Hepatic stellate cell (primary cell): Measurements from ENCODE around the gene NIP7.
"Not testable (repeated sequence)": the region's sequence is repeated elsewhere in the genome, so short reads cannot be mapped to it uniquely, and the experiment has no call there.

ENCODE experiments used
- DNase-seq: peaks from one replicate; pipeline ENCODE4 v3.0.0; 2011; ENCODE audit warnings: low spot score

Gene NIP7

GRCh38 chr16:69339289-69340094 lies at the start of gene NIP7, which contains the start of gene COG8:
TSS of gene NIP7 (plus strand) at chr16:69339772. CDS start at chr16:69339830, 58 bp downstream.
TSS of gene COG8 (minus strand) at chr16:69339564. CDS start at chr16:69339552, 12 bp downstream.
- peak; percentile 95 for DNase-seq

DNA sequence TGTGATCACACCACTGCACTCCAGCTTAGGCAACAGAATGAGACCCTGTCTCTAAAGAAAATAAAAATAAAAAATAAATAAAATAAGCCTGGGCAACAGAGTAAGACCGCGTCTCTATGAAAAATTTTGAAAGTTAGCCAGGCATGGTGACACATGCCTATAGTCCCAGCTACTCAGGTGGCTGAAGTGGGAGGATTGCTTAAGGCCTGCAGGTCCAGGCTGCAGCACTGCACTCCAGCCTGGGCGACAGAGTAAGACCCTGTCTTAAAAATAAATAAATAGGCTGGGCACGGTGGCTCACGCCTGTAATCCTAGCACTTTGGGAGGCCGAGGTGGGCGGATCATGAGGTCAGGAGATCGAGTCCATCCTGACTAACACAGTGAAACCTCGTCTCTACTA lies 47.9 kb upstream of the NIP7 start:
- not testable (repeated sequence) for DNase-seq

DNA sequence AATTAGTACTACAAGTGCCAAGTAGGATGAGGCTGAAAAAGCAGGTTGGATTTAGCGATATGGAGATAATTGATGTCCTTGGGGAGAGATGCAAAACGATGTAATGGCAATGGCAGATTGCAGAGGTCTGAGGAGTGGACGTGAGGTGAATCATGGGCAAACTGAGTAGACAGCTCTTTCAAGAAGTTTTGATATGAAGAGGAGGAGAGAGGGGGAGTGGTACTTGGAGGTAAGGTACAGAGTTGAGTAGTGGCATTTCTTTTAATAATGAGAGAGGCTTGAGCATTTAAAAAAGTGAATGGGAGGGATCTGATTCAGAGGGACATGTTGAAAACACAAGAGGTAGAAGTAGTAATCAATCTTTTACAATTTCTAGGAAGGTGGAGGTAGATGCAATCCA lies 46.2 kb upstream of the NIP7 start:
- no peak for DNase-seq

- DNase-seq: no peak
These were observed 45.5 kb upstream of the NIP7 start for GRCh38 chr16:69294051-69294450.

DNA sequence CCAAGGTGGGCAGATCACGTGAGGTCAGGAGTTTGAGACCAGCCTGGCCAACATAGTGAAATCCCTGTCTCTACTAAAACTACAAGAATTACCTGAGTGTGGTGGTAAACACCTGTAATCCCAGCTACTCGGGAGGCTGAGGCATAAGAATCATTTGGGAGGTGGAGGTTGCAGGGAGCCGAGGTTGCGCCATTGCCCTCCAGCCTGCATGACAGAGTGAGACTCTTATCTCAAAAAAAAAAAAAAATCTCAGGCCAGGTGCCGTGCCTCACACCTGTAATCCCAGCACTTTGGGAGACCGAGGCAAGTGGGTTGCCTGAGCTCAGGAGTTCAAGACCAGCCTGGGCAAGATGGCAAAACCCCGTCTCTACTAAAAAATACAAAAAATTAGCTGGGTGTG lies 42.8 kb upstream of the NIP7 start:
- not testable (repeated sequence) for DNase-seq

DNA sequence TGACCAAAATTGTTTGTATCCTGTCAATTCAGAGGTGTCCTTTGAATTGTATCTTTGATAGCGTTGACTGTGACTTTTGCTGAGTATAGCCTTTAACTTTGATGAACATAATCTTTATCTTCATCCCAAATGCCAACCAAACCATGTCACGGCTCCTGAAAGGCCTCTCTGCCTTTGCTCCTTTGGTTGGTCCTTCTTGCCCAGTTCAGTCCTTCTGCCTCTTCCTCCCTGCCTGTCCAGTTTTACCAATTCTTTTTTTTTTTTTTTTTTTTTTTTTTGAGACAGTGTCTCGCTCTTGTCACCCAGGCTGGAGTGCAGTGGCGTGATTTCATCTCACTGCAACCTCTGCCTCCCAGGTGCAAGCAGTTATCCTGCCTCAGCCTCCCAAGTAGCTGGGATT lies 41.3 kb upstream of the NIP7 start:
- no peak for DNase-seq

GRCh38 chr16:69301187-69301586 lies 38.4 kb upstream of the NIP7 start:
- no peak for DNase-seq

DNA sequence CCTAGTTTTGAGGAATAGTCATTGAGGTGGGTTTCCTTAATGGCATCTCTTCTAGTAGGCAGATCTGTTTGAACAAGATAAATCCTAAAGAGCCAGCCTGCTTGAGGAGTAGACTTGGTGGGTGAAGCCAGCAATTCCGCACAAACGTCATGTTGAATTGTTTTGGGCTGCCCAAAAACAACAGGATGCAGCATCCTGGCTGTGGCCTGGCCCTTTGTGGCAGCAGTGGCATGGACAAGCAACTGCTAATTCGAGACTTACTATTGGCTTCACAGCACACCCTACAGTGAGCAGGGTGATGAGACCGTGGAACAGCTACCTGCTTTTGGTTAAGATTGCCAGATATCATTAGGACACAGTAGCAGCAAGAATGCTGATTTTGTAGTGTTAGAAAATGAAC lies 37.7 kb upstream of the NIP7 start:
- no peak for DNase-seq

- DNase-seq: no peak
These were observed 37.3 kb upstream of the NIP7 start for GRCh38 chr16:69302301-69302700.

GRCh38 chr16:69306031-69306430 lies 33.5 kb upstream of the NIP7 start:
- no peak for DNase-seq

DNA sequence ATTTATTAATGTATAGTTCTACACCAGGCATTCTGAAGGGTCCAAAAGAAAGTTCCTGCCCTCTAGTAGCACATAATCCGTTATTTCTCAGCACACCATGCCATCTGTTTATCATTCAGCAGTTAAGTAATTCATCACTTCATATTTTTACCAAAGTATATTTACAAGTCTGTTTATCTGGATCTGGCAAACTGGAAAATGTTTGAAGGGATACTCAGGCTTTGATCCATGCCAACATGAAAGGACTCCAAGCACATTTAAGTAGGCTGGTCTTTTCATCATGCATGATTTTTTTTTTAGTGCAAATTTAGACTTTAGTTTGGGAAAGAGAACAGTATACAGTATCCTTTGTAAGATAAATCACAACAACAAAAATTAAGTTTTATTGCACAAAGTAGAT lies 32.5 kb upstream of the NIP7 start:
- no peak for DNase-seq

- DNase-seq: no peak
These were observed 31.7 kb upstream of the NIP7 start for GRCh38 chr16:69307856-69308255.

DNA sequence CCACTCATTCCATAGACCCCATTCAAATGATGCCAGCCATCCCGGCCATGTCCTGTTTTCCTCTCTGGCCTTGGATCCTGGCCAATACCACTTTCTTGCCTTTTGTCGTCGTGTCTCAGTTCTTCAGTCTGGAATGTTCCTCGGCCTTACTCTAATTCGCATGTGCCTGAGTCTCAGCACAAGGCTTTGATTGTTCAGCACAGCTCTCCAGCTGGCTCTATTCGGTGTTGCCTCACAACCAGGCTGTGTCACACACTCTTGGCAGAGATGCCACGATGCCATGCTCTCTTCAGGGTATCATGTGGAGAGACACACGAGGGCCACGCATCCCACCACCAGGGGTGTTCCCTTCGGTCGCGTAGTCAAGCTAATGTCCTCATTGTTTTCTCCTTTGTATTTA lies 30.3 kb upstream of the NIP7 start:
- DNase-seq: no peak

DNA sequence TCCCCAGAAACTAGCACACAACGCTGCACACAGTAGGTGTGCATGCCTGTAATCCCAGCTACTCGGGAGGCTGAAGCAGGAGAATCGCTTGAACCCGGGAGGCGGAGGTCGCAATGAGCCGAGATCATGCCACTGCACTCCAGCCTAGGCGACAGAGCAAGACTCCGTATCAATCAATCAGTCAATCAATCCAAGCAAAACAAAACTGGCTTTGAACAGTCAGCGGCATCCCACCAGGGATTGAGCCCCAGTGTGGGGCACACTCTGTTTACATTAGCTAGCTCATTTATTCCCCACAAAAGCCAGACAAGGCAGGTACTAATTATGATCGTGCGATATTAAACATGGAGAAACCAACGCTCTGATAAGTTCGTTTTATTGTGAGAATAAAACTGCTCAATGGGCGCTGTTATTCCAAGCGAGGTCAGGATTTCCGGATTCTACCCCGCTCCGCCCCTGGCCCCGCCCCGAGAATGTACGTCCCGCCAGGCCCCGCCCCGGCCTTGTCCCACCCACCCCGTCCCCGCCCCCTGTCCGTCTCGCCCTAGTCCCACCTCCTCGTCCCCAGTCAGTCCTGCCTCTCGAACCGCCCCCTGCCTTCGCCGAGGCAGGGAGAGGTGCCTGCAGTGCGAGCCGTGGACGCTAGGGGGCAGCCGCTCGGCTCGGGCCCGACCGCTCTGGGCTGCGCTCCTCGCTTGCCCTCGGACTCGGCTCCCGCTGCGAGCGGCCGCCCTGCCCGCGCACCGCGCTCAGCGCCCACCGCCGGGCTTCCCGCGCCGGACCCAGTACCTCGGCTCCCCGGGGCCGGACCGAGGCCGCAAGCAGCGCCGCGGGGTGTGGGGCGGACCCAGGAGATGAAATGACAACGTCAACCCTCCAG lies 28.7 kb upstream of the NIP7 start, which contains the start of gene VPS4A:
Gene VPS4A, plus strand, starts transcription at position 698 of the 880 bp plus-strand sequence. Its CDS starts 162 bp downstream, at position 860.
- peak; percentile 96 for DNase-seq

GRCh38 chr16:69311533-69312387 lies 27.8 kb upstream of the NIP7 start:
- DNase-seq: peak; percentile 55

- no peak for DNase-seq
These were observed 26.1 kb upstream of the NIP7 start for GRCh38 chr16:69313469-69313868.

- DNase-seq: no peak
These were observed 25.0 kb upstream of the NIP7 start for GRCh38 chr16:69314534-69314933.

- no peak for DNase-seq
These were observed 23.9 kb upstream of the NIP7 start for GRCh38 chr16:69315486-69316311.

- no peak for DNase-seq
These were observed 23.0 kb upstream of the NIP7 start for GRCh38 chr16:69316595-69317034.

DNA sequence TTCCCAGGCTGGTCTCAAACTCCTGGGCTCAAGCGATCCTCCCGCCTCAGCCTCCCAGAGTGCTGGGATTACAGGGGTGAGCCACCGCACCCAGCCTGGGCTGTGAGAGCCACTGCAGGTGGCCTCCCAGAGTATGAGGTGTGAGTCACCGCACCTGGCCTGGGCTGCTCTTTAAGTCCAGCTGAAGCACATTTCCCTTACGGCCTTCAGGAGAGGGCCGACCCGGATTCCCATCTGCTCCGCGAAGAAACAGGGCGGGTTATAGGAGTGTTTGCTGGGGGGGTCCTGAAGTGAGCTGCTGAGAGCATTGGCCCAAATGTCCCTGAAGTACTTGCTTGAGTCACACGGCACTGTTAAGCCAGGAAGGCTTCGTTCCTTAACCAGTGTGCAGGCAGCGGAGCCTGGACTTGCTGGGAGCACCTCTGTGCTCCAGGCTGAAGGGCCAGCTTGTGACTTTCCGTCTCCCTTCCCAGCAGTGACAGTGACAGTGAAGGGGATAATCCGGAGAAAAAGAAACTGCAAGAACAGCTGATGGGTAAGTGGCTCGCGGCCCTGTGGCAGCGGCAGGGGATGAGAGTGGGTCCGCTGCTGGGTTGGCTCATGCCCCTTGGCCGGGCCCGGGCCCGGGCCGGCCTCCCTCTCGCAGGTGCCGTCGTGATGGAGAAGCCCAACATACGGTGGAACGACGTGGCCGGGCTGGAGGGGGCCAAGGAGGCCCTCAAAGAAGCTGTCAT lies 21.2 kb upstream of the NIP7 start:
- DNase-seq: no peak
